Loucy (cell line): ENCODE results near the gene CDH12.

Source experiments
- CTCF ChIP-seq: fragments of 200-600 bp; sonication (generic); conservative IDR thresholded peaks from 2 replicates; pipeline ENCODE4 v1.5.1; 2014; ENCODE audit warnings: mild to moderate bottlenecking, antibody characterized with exemption, low read length
- EZH2phosphoT487 ChIP-seq: fragments of 200-600 bp; IDR thresholded peaks from 2 replicates; pipeline ENCODE4 v1.6.1; 2018; ENCODE audit warnings: antibody characterized with exemption, mild to moderate bottlenecking, moderate library complexity, borderline replicate concordance

- no peak for TF ChIP-seq CTCF
- no peak for TF ChIP-seq EZH2phosphoT487
Observed at GRCh38 chr5:22316294-22316693, 536.9 kb downstream of the CDH12 start.
